ENCODE measurements around the gene PTPN22. TPM values are rescaled to one million over a fixed set of nuclear protein-coding genes. Genes with fewer than 3 reads are reported as not detected.
A peak's percentile ranks its signal among the peaks of the same experiment; 100 is the strongest.

The PTPN22 gene
- total and polyA plus RNA-seq, 9 of the 15 experiments (the other 6 are each of a cell fraction or from before 2014, with no cell fraction given), result 0.45 to 4.6 (median 1.1) TPM

DNA sequence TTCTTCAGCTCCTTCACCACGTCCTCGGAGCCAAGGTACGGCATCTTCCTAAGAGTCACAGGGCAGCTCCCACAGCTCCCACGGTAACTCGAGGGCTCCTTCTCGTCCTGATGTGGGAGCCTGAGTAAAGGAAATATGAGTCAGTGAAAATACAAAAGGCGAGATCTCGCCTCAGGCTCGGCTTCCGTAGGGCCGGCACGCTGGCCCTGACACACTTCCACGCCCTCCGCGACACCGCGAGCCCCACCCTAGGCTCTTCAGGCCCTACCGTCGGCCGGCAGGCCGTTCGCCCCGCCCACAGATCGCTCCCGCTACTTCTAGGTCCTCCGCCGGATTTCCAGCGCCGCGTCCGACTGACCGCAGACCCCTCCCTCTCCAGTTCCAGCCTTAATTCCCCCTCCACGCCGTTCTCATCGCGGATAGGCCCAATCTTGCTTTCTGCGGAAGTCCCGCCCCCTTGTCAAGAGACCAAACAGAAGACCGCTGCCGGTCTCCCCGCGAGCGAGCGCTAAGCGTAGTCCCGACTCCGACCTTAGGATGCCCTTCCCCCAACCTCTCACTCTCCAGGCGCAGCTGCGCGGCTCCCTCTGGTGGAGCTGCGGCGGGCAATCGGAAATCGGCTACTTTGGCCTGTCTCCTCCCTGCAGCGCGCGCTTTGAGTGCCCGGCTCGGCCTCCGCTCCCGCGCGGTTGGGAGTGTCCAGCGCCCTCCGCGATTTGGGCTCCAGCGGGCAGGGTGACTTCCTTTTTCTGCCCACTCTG is 33.3 kb upstream of the PTPN22 start, which contains the start of the genes AP4B1 and DCLRE1B (continued):
- TF ChIP-seq, protein P1, sequence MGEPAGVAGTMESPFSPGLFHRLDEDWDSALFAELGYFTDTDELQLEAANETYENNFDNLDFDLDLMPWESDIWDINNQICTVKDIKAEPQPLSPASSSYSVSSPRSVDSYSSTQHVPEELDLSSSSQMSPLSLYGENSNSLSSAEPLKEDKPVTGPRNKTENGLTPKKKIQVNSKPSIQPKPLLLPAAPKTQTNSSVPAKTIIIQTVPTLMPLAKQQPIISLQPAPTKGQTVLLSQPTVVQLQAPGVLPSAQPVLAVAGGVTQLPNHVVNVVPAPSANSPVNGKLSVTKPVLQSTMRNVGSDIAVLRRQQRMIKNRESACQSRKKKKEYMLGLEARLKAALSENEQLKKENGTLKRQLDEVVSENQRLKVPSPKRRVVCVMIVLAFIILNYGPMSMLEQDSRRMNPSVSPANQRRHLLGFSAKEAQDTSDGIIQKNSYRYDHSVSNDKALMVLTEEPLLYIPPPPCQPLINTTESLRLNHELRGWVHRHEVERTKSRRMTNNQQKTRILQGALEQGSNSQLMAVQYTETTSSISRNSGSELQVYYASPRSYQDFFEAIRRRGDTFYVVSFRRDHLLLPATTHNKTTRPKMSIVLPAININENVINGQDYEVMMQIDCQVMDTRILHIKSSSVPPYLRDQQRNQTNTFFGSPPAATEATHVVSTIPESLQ (CRISPR knock-in tag; IDR thresholded peaks at IDR 0.05), result no peak; the same call in 1 of the 2 replicates
- no peak for TF ChIP-seq ZNF134 (CRISPR knock-in tag; conservative IDR thresholded peaks at IDR 0.05)
- TF ChIP-seq MCM5 (IDR thresholded peaks at IDR 0.05; ENCODE audit: low read depth), result no peak
- TF ChIP-seq, protein P2, sequence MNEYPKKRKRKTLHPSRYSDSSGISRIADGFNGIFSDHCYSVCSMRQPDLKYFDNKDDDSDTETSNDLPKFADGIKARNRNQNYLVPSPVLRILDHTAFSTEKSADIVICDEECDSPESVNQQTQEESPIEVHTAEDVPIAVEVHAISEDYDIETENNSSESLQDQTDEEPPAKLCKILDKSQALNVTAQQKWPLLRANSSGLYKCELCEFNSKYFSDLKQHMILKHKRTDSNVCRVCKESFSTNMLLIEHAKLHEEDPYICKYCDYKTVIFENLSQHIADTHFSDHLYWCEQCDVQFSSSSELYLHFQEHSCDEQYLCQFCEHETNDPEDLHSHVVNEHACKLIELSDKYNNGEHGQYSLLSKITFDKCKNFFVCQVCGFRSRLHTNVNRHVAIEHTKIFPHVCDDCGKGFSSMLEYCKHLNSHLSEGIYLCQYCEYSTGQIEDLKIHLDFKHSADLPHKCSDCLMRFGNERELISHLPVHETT (CRISPR knock-in tag; conservative IDR thresholded peaks at IDR 0.05 in 1 of 2, IDR thresholded peaks at IDR 0.05 in 1 of 2), result peak in 1 of 2 experiments; percentile 97; a peak in 2 of 4 replicates
- TF ChIP-seq, protein P3, sequence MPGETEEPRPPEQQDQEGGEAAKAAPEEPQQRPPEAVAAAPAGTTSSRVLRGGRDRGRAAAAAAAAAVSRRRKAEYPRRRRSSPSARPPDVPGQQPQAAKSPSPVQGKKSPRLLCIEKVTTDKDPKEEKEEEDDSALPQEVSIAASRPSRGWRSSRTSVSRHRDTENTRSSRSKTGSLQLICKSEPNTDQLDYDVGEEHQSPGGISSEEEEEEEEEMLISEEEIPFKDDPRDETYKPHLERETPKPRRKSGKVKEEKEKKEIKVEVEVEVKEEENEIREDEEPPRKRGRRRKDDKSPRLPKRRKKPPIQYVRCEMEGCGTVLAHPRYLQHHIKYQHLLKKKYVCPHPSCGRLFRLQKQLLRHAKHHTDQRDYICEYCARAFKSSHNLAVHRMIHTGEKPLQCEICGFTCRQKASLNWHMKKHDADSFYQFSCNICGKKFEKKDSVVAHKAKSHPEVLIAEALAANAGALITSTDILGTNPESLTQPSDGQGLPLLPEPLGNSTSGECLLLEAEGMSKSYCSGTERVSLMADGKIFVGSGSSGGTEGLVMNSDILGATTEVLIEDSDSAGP (CRISPR knock-in tag; IDR thresholded peaks at IDR 0.05), result no peak; the same call in 1 of the 2 replicates
- peak; percentile 81 for TF ChIP-seq ZNF24 (IDR thresholded peaks at IDR 0.05)
- no peak for TF ChIP-seq MCM3 (IDR thresholded peaks at IDR 0.05)
- TF ChIP-seq, protein P4, sequence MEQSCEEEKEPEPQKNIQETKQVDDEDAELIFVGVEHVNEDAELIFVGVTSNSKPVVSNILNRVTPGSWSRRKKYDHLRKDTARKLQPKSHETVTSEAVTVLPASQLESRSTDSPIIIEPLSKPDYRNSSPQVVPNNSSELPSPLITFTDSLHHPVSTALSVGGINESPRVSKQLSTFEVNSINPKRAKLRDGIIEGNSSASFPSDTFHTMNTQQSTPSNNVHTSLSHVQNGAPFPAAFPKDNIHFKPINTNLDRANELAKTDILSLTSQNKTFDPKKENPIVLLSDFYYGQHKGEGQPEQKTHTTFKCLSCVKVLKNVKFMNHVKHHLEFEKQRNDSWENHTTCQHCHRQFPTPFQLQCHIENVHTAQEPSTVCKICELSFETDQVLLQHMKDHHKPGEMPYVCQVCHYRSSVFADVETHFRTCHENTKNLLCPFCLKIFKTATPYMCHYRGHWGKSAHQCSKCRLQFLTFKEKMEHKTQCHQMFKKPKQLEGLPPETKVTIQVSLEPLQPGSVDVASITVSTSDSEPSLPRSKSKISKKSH (CRISPR knock-in tag; IDR thresholded peaks at IDR 0.05), result no peak
- TF ChIP-seq, protein P5, sequence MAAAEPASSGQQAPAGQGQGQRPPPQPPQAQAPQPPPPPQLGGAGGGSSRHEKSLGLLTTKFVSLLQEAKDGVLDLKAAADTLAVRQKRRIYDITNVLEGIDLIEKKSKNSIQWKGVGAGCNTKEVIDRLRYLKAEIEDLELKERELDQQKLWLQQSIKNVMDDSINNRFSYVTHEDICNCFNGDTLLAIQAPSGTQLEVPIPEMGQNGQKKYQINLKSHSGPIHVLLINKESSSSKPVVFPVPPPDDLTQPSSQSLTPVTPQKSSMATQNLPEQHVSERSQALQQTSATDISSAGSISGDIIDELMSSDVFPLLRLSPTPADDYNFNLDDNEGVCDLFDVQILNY (CRISPR knock-in tag; IDR thresholded peaks at IDR 0.05), result peak; percentile 78; the same call in 1 of the 2 replicates
- TF ChIP-seq, protein P6, sequence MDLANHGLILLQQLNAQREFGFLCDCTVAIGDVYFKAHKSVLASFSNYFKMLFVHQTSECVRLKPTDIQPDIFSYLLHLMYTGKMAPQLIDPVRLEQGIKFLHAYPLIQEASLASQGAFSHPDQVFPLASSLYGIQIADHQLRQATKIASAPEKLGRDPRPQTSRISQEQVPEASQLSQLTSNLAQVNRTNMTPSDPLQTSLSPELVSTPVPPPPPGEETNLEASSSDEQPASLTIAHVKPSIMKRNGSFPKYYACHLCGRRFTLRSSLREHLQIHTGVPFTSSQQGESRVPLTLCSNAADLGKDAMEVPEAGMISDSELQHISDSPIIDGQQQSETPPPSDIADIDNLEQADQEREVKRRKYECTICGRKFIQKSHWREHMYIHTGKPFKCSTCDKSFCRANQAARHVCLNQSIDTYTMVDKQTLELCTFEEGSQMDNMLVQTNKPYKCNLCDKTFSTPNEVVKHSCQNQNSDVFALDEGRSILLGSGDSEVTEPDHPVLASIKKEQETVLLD (IDR thresholded peaks at IDR 0.05), result peak; percentile 80

All from K562 (cell line).